IPS DF 4.7 (cell line): ENCODE measurements around the gene SMOC1.

Source experiments
- DNase-seq: peaks from one replicate; pipeline ENCODE4 v3.0.0-alpha.2; 2013; ENCODE audit warnings: low spot score; ENCODE audit errors: extremely low read depth

Gene SMOC1

DNA sequence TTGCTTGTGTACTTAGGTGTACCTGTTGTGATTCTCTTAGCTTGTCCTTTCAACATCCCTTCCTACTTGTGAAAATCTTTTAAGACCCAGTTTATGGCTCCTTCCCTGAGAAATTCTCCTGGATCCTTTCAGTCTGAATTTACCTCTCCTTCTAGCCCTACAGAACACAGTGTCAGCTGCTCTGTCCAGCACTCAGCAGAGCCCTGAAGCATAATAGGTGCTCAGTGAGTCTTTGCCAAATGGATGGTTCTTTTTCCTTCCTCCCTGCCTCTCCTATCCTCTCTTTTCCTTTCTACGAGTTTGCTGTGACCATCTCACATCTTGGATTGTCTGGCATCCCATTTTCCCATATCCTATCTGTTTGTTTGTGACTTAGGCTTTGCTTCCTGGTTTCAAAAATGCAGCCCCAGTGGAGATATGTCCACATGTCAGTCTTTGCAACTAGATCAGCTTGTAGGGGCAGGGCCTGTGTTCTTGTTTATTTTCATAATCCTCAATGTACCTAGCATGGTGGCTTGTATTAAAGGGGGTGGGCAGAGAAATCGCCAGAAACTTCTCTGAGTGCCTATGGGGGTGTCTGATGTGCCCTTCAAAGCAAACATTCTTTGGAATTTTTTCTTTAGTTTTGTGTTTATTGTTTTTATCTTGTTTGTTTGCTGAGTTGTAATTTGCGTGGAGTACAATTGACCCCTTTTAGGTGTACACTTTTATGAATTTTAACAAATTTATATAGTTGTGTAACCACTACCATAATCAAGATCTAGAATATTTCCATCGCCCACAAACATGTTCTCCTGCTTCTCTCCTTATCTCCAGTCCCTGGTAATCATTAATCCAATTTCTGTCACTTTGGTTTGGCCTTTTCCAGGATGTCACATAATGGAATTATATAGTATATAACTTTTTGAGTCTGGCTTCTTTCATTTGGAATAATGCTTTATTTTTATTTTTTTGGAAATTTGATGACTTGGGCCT is 62.8 kb downstream of the SMOC1 start:
- DNase-seq: no peak

DNA sequence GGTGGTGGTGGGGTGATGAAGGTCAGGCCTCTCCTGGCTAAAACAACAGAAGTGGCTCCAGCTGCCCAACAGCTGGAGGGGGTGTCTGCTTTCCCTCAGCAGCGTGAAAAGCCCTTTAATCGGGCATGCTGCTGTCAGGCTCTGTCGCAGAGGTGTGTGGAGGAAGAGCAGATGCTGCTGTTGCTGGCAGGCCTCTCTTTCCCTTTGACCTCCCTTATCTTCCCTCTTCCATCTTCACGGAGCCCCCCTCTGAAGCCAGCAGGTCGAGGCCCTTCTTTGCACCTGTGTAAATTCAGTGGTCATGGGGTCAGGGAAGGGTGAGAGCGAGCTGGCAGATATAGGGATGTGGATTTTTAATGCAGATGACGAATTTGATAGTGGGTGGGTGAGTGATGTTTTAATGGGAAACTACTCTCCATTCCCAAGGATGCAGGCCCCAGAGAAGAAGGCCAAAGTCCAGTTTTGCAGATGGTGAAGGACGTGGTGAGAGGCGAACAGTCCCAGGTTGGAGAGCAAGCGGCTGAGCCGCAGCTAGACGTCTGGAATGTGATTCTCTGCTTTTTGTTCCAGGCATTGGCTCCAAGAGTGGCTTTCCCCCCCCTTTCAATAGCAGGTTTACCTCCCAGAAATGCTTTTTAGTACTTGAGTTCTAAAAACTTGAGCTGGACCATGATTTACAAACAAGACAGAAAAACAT is 64.0 kb downstream of the SMOC1 start:
- DNase-seq: no peak

DNA sequence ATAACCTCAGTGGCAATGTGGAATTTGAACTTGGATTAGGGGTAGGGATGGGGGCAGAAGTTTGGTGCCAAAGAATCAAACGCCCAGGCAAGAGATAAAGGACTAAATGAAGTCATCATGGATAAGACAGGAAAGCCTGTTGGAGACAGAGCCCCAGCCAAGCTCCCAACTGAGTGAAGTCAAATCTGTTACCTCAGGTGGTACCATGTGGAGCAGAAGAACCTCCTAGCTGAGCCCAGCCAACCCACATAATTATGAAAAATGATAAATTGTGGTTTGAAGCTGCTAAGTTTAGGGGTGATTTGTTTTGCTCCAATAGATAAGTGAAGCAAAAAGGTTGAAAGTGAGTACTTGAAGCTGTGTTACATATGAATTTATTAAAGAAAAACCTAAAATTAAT is 66.1 kb downstream of the SMOC1 start:
- DNase-seq: no peak

DNA sequence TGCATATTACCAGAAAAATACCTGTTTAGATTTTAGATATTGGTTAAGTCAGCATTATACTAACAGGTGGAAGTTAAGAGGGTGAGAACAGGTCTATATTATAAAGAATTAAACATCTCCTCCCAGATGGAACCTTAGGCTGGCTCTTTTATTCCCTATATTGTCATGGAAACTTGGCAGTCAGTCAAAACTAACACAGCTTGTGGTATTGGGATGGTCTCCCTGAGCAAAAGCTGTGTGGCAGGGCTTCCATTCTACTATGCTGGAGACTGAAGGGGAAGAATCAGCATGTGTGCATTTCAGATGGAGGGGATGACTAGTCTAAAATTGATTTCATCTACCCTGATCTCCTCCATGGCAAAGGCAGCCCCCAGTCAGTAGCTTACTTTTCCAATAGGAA is 66.7 kb downstream of the SMOC1 start:
- no peak for DNase-seq

DNA sequence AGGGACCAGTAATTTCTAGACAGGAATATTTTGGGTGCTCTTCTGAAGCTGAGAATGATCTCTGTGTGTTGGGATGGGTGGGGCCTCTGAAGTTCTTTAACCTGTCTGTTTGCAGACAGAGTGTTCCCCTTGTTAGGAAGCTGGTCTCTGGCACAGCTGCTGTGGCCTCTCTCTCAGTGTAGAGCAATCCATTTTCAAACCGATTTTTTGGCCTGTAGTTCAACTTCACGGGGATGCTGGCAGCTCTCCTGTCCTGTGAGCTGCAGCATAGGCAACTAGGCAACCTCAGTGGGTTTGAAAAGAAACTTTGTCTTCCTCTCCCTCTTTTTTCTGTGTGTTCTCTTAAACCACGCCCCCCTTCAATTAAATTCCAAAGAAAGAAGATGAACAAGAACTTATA is 69.1 kb downstream of the SMOC1 start:
- DNase-seq: no peak

DNA sequence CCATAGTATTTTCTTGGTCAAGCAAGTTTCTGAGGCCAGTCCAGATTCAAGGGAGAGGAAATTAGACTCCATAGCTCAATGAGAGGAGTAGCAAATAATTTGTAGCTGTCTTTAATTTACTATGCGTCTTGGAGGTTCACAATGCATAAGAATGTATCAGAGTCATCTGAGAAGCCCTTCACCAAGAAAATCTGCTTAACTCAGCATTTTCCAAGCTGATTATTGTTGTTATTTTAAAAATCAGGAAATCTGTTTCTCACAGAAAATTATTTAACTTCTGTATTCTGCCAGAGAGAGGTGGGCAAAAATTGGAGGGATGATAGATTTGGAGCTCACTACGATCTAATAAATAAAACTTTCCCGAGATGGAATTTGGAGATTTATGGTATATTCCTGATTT is 72.0 kb downstream of the SMOC1 start:
- no peak for DNase-seq

DNA sequence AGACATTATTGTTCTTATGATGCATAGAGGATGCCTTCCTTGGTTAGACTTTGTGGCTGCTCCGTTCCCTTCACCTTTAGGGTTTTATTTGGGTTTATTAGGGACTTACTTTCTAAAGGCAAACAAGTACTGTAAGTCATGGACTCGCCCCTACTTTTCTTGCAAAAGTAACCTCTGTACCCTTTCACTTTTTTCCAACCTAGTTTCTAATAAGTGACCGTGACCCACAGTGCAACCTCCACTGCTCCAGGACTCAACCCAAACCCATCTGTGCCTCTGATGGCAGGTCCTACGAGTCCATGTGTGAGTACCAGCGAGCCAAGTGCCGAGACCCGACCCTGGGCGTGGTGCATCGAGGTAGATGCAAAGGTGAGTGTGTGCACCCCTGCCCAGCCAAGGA is 72.7 kb downstream of the SMOC1 start:
- DNase-seq: no peak

DNA sequence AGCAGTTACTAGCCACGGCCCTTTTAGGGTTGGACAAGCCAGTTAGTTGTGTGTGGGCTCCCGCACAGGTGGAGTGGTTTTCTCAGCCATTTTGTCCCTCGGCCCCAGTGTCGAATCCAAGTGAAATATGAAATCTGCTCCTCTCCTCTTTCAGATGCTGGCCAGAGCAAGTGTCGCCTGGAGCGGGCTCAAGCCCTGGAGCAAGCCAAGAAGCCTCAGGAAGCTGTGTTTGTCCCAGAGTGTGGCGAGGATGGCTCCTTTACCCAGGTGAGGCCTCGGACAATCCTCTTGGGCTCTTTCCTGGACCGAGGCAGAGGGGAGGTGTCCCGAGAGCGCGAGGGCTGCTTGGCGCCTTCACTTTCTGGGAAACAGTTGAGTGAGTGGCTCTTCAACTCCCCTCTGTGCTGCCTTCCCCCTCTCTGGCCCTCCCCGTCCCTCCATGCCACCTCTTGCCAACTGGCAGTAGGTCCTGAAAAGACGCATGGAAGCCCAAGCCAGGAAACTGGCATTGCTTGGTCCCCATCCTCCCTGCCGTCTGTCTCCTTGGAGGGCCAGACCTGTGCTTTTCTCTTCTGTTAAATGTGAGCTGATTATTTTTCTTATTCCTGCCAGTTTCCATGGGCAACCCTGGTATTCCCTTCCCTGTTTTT is 74.2 kb downstream of the SMOC1 start:
- DNase-seq: no peak

DNA sequence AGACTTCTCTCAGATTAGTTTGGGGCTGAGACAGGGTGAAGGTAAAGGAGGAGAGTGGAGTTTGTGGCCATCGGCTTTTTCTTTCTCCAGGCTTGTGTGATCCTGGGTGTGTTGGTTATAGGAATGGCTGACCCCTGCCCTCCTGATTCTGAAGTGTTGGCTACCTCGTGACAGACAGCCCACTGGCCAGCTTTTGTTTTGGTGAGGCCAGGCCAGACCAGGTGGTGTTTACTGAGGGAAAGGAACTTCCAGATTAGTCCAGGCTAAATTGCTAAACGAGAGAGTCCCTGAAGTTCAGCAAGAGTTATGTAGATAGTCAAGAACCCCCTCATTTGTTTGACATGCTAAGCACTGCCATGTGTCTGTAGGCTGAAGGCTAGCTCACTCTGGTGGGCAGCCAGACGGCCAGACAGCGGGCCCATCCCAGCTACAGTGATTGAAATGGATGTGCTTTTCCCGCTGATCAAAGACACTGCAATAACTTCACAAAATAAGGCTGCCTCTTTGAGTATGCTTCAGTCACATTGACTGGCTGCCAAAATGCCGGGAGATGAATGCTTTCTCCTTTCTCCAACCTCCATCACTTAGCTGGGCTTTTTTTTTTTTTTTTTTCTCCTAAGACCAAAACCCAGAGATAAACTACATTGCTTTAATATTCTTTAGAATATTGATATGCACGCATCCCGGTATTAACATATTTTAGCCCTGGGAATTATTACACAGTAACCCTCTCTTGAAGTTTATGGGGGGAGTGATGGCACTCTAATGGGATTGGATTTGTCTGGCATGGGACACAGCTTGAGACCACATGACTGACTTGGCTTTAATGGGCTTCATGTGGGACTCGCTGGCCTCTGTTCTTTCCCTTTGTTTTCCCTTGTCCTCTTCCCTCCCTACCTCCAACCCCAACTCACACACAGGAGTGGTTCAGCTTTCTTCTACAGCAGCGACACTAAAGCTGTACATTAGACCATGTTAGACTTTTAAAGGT is 76.9 kb downstream of the SMOC1 start:
- DNase-seq: no peak

DNA sequence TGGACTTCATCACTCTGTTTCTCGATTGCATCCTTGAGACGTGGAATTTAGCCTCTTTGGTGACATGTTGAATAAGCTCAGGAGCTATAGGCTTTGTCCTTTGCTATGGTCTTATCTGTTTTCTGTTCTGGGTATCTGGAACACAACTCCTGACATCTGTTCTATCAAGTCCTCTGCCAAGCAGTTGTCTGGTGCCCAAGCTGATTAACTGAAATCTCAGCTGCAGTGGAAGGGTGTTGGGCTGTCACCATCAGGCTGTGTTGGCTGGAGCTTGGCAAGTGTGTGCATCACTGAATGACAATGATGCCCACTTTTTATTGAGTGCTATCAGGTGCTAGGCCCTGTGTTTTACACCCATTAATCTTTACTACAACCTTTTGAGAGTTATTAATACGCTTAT is 77.8 kb downstream of the SMOC1 start:
- DNase-seq: no peak

DNA sequence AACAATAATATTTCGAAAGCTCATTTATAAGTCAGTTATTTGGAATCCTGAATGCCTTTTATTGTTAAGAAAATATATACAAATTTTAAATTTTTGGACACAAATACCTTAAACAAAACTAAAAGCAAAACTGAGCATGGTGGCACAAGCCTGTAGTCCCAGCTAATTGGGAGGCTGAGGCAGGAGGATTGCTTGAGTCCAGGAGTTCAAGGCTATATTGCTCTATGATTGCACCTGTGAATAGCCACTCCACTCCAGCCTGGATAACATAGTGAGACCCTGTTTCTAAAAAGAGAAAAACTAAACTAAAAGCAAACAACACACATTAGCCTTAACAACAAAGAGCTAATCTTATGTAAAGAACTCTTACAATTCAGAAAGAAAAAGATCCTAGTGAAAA is 78.8 kb downstream of the SMOC1 start:
- no peak for DNase-seq

DNA sequence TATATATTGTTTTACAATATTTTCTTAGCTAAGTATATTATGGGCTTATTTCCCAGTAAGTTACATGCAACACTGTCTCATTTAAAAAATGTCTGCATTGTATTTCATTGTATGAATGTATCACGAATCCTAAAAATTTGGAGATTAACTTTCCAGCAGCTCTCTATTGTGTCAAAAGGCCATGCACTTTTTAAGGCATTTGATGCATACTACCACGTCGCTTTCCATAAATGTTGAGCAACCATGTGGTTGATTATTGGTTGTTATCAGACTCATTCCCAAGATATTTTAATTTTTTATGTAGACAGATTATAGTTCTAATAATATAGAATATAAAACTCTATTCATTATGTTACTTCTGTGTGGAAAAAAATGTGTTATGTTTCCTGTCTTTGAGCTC is 79.9 kb downstream of the SMOC1 start:
- DNase-seq: no peak

DNA sequence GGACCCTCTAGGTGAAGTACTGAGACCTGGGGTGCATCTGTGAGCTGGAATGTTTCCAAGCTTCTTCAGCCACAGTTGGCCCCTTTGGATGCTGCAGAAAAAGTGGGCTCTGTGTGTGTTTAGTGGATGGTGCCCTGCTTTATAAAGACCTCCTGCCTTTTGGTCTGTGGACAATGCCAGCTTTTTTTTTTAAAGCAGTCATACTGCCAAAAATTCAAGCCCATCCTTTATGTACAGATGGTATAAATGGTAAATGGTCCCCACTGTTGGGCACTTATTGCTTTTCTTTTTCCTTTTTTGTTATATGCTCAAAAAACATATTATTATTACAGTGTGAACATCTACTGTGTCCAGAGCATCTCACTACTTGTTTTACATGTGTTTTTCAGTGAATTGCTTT is 81.1 kb downstream of the SMOC1 start:
- DNase-seq: no peak

DNA sequence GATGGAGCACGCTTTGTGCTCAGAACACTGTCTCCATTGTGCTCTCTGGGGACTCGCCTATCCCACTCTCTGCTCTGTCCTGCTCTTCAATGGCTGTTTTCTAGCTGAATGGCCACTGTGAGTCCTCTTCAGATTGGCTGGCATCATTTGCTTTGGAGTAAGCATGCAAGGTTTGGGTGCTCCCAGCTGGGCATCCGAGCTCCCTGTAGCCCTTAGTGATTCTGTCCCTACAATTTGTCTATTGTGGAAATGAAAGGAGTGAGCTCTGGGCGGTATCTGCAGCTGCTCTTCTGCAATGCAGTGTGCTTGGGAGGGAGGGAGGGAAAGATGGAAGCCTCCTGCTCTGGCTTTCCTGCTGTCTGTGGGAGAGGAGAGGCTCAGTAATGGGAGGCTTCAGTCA is 84.8 kb downstream of the SMOC1 start:
- DNase-seq: no peak

DNA sequence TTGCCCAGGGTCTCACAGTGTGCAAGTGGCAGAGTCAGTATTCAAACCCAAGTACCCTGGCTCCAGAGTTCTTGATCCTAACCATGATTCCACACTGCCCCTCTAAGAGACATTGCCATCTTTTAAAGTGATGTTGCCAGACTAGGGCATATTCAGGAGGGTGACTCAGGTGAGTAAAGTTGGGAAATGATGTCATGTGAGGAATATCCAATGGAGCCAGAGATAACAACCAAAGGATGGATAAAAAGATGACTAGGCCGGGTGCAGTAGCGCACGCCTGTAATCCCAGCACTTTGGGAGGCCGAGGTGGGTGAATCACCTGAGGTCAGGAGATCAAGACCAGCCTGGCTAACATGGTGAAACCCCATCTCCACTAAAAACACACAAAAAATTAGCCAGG is 85.6 kb downstream of the SMOC1 start:
- no peak for DNase-seq

DNA sequence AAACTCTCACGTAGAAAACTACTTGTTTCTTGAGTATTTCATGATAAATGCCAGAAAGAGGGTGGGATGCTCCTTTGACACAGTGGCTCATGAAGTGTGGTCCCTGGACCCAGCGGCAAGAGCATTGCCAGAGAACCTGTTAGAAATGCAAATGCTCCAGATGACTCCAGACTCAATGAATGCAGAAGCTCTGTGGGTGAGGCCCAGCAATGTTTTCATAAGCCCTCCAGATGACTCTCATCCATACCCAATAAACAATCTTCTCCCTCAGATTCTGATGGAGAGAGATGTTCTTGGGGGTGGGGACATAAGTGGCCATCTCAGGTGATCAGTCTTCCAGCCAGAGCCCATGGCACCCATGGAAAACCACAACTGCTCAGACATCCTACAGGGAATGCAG is 88.9 kb downstream of the SMOC1 start:
- DNase-seq: no peak

DNA sequence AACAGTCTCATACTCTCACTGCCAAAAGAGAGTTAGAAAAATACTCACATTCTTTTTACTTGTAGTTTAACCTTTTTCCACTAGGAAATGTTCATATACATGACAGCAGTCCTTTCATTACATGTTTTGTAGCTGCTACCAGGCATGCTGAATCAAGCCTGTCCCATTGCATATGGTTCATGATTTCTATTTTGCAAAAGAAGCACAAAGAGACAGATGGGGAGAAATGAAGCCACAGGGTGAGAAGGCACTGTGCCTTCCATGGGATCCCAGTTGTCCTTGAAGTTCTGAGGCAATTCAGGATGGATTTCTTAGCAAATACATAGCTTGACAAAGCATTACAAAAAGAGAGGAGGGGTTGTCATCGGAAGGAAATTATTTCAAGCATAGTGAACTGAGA is 89.5 kb downstream of the SMOC1 start:
- no peak for DNase-seq

DNA sequence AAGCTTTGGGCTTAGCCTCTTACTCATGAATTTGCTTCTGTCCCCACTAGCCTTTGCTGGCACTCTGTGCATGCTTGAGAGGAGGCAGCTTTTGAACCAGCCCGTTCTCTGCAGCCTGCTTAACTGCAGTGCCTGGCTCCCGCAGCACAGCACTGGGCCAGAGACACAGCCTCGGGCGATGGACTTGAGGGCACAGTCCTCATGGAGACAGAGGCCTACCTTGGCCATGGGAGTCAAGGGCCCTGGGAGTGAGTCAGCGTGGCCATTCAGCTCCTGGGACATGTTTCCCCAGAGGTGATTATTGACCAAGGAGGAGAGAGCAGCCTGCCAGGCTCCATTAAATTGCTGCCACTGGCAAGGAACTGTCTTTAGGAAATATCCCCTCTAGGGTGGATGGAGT is 93.5 kb downstream of the SMOC1 start:
- DNase-seq: no peak

DNA sequence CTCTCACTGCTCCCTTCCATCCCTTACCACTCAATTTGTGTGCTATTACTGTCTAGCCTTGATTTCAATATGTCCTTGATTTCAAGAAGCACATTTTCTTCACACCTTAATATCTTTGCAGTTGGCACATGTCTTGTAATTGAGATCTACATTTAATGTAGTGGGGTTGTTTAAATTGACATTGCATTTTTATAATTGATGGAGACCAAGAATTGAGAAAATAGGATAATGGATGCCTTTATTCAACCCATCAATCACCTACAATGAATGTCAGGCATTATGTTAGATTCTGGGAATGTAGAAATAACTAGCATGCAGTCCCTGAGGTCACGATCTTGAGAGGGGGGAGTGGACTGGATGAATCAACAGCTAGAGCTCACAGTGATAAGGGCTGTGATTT is 94.6 kb downstream of the SMOC1 start:
- DNase-seq: no peak

DNA sequence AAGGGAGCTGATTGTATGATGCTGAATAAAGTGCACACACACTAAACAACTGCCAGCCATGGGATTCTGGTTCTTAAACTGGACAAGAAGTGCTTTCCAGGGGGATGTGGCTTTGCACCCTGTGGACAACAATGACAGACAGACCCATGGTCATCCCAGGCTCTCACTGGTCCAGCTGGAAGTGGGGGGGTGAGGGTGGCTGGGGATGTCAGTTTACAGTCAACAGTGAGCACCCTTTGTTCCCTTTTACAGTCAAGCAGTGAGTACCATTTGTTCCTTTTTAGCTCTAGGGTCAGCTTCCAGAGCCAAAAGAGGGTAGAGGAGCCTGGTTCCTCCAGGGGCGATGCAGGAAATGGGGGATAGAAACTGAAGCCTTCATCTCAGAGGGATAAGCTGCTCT is 100.7 kb downstream of the SMOC1 start:
- no peak for DNase-seq
